ENCODE results near the gene PRPF40A.

Gene PRPF40A

DNA sequence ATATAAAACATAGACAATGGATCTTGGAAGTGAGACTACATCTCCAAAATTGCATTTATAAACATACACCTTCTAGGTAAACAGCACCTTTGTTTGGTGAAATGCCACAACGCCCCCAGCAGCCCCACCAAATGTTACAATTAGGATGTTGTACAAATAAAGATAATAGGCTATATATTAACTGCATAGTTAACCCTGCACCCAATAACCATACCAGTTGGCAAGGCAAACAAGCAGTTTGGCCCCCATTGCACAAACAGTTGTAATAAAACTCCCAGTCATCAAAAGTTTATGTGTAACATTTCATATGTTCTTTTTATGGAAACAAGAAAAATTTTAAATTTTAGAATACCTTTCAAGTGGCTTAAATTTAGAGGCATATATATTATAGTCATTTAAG, 67.3 kb downstream of the PRPF40A start:
- DNase-seq, result no peak

DNA sequence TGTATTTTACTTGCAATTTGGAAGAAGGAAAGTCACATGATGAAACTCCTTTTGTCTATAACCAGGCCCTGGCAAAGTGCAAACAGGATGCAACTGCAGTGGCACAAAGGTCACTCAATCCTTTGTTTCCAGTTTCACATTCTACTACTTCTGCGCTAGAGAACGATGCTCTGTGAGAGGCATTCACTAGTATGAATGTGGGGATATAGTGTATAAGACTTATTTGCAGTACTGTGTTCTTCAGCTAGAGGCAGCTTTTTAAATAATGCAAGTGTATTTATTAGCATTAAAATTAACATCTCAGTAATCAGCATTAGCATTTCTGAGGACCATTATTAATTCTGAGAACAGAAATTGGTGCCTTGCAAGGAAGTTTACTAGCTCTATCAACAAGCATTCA, 68.9 kb downstream of the PRPF40A start:
- no peak for DNase-seq

DNA sequence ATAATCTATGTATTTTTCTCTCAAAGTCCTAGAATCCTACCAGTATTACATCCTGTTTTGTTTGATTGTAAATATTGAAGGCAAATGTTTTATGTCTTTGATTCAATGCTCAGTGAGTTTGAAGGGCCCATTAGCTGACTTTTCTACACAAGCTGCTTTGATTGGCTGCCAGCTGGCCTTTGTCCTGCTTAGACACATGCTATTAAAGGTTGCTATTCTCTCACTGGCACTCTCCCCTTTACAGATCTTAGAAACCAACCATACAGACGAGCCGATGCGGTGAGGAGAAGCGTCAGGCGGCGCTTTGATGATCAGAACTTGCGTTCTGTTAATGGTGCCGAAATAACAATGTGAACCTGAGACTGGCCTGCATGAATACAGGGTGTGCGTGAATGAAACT, 69.7 kb downstream of the PRPF40A start:
- DNase-seq, result no peak

DNA sequence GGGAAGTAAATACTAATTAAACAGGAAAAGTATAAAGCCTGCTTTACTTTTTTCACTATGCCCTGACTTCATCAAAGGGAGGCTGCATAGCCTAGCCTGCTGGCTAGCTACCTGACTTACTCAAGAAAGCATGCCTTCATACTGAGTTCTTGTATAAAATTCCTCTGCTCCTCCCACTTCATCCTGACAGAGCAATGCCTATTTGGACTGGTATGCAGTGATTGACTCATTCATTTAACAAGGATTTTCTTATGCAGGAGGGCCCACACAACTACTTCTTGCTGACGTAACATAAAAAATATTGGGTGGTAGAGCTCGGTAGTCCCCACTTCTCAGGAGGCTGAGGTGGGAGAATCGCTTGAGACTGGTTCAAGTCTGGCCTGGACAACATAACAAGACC, 70.5 kb downstream of the PRPF40A start:
- DNase-seq, result no peak

DNA sequence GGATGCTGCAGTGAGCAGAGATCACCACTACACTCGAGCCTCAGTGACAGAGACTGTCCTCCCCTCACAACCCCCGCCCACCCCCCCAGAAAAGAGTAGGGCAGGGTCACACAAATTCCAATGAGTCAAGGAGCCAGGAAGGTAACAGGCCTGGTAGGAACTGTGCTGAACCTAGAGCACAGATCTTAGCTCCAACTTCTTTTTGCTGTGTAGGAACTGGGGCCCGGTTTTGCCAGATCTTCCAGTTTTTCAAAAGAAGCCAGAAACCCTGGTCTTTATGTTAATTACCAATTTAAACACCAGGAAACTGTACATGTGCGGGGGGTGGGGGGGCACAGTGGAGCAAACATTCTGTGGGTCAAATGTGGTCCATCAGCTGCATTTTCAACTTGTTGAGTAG, 71.0 kb downstream of the PRPF40A start:
- no peak for DNase-seq

DNA sequence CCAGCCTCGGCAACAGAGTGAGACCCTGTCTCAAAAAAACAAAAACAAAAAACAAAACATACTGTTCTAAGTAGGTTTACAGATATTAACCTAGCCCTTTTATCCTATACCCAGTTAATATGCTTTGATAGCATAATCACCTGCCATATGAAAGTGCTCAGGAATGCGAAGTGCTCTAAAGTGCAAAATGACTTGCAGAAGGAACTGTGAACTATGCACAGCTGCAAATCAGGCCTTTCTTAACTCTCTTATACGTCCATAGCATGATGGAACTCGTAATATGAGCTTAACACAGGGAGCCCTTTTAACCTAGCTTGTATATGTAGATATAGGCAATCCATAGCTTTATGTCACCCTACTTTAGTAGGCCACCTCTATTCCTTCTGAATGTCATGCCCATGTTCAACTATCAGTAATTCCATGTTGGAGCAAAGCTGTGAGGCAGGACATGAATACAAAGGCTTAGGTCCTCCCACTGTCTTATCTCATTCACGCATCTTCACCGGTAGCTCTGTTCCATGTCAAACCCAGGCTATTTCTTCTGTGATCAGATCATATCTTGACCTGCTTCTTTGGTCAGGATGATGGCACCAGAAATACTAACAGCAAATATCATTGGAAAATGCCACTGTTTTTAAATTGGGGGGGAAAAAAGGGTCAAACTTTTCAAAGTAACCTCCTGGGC, 72.9 kb downstream of the PRPF40A start:
- DNase-seq, result no peak

DNA sequence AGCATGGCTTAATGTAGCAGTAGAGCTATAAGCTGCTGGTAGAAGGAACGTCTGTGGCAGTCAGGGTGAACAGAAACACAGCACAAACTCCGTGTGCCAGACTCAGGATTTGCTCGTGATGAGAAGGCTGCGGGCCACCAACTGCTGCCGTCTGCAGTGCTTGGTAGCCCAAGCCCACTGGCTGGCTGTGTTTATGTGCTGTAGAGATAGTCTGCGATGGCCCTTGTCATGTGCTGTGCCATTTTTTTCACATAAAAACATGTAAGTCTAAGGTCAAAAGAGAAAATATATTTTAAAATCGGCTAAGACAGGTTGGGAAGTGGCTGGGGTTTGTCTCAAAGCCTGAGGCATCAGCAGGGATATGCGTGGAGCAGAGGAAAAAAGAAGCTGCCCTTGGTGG, 78.7 kb downstream of the PRPF40A start:
- DNase-seq, result no peak

DNA sequence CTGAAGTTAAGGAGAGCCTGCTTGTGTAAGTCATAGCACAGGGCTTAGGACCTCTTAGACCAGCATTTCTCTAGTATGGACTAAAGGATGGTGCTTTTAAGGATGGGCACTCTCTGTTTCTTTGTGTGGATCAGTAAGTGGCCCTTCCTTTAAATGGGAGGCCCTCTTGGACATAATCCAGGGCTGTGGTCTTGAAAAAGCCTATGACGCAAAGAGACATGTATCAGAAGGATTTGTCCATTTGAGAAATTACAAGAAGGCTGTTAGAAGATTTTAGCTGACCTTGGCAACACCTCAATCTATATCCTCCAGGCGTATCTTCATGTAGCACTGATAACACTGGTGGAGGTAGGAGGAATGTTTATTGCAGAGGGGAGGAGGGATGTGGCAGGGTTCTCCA, 79.2 kb downstream of the PRPF40A start:
- DNase-seq, result no peak

DNA sequence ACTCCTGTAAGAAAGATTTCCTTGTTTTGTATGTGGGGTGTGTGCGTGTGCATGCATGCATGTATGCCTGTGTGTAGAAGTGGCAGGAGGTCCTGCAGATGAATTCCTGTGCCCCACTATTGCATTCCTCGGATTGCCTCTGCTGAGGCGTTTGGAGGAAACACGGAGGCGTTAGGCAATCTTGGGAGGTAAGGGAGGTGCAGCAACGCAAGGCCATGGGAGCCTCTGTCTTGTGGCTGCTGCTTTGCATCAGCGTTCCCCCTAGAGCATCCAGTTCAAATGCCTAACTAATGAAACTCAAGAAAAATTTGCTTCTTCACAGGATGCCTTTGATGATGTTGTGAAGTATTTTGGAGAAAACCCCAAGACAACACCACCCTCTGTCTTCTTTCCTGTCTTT, 80.0 kb downstream of the PRPF40A start:
- no peak for DNase-seq

DNA sequence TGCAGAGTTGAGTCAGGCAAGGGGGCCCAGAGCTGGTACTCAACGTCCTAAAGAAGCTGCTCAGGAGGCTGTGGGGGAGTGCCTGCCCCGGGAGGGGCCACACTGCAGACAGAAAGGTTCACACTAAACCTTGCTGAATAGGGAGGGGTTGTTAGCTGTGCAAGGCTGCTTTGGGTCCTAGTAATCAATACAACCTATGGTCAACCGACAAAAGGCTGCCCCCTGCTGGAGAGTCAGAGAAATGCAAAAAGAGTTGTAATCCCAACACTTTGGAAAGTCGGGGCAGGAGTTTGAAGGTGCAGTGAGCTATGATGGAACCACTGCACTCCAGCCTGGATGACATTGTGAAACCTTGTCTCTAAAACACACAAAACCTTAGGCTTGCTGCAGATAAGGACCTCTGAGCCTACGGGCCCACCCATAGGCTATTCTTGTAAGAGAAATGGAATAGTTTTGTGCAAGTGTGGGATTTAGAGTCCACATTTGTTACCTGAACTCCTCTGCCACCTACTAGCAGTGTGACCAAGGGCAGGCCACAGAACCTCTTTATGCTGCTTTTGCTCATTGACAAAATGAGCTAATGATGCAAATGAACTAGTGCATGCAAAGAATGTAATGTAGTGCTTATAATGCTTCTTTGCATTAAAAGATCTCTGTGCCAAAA, 81.5 kb downstream of the PRPF40A start:
- peak; percentile 62 for DNase-seq

DNA sequence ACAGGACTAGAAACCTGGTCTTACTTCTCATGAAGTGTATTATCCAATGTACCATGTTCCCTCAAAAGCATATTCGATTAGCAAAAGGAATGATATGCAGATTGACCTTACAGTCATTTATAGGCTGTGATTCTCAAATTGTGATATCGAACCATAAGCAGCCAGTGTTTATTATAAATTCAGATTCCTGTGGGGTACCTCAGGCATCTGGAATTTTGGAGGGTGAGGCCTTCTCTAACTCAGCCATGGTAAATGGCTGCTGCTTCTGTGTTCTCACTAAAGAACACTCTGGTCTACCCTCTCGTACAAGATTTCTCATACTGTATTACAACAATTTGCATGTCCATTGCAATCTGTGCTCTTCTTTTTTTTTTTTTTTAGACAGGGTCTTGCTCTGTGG, 84.5 kb downstream of the PRPF40A start:
- no peak for DNase-seq

DNA sequence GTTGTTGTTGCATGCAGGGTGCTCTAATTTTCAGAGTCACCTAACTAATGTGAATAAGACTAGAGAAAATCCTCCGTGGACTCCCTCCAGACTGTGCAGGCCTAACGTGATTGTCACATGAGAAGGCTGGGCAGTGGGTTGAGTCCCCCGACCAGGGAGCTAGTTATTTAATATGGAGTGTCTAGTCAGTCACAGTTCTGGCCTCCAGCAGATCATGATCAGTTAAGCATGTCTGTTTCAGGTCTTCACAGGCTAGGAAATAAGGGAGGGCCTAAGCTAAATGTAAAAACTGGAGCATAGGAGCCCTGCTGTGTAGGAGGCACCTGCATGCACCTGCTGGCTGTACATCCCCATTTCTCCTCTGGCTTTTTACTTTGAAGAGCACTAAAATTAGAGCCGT, 86.8 kb downstream of the PRPF40A start:
- DNase-seq, result no peak

DNA sequence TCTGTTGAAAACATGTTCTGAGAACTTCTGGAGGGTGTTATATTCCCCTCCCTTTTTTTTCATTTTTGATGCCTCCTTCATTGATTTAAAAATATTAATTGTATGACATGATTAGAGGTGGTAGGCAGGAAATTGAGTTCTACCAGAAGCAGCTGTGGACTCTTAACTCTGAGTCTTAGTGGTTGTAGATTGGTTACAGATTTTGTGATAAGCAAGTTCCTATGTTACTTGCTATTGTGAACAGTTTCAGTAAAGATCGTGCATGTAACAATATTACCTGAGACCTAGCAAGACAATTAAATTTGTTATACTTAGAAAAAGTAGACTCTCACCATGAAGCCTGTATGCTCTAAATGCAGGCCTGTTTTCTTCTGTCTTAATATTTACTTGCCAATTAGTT, 88.1 kb downstream of the PRPF40A start:
- DNase-seq, result no peak

DNA sequence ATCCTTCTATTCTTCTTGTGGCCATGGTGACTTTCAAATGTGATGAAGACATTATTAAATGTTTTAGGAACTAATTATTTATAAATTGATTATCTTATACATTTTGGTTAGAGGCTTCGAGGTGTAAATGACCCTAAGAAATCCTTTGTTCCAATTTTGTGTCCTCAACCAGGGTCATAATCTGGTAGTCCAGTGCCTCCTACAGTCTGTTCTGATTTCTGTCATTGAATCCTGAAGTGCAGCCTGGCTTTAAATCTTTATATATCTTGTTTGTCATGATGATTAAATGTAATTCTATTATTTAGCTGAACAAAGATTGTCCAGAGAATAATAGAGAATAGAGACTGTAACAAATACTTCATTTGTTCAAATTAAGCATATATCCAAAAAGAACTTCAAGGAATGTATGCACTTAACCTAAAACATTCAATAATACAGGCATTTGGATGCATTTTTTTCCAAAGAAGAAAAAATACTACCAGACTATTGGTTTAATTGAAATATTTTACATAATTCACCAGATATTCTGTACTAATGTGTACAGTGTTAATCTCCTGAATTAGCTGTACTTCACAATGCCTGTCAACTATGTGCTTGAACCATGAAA, 89.8 kb downstream of the PRPF40A start:
- DNase-seq, result no peak

DNA sequence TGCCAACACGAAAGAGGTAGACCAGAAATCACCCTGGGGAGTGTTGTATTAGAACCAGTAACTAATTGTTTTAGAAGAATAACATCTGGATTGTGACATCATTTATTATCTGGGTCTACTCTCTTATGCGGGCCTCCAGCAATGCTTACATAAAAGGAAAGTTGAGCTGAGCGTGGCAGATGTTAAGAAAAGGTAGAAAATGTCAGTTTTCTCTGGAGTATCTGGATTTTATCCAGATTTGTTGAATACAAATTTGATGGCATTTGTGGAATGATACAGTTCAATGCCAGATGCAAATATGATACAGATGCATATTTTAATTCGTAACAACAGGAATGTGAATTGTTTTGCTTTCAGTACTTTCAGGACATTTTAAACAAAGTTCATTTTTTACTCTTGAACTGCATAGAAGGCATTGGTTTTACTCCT, 90.3 kb downstream of the PRPF40A start:
- DNase-seq, result no peak

DNA sequence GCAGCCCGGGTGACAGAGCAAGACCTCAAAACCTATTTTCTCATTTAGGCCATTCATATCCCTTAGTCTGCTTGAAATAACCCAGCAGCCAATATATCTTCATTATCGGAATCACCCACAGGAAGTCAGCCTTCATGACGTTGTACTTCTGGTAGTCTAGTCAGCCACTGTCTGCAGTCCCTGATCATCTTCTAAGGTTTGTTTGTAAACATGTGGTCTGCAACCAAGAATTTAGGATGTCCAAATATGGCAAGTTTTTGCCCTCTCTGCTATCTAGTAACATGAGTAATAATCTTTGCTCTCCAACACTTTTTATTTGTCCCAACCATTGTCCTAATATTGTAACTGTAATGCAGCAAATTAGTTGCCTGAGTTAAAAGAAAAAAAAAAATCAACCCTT, 92.5 kb downstream of the PRPF40A start:
- no peak for DNase-seq

DNA sequence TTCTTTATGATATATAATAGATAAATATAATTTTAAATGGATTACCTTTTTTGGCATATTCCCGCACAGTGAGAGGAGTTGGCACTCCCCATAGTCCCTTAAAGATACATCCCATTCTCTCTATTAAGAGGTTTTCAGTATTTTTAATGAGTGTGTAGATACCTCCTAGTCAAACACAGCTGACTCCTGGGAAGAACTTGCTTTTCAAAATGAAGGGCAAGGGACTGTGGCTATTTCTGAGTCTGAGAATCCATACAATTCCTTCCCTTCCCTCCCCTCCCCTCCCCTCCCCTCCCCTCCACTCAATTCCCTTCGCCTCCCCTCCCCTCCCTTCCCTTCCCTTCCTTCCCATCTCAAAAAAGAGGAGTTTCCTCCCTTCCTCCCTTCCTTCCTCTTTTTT, 93.5 kb downstream of the PRPF40A start:
- DNase-seq, result no peak

DNA sequence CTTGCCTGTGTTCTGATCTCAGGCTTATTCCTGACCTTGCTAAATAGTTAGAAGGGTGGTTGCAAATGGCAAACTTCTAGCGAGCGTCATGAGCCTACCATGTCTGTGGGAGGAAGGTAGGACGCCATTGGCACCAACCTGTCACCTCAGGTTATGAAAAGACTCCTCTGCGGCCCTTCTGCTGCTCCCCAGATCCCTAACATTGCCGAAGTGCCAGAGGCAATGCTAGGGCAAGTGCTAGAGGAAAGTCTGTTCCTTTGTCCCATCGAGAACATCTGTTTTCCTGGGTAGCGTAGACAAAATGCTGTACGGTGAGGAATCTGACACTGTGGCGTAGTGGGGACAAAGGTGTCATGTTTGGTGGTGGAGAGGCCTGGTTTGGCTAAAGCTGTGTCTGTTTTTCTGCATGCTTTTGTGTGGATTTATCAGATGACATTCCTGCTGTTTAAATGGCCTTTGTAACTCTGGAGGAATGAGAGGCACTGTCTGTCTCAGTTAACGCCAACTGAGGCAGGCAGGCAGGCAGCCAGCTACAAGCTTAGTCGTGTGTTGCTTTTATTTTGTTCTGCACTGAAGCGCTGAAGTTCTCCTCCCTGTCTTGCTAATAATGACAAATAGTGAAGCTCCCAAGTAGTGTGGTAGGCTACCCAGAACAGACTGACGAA, 94.1 kb downstream of the PRPF40A start:
- no peak for DNase-seq

DNA sequence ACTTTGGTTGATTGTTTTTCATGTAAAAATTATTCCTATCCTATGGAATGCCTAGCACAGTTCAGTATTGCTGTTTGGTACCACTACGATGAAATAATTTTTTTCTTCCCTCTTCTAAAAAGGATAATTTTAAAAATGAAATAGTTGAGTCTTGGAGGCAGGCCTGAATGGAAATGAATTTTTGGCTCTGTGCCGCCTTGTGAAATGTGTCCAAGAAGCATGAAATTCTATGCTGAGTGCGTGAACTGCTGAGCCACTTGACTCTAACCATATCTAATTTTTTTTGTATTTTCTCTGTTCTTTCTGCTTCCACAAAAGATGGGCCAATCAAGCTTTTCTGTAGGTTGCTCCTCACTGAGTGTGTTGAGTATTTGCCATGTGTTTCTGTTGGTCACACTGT, 95.0 kb downstream of the PRPF40A start:
- no peak for DNase-seq

DNA sequence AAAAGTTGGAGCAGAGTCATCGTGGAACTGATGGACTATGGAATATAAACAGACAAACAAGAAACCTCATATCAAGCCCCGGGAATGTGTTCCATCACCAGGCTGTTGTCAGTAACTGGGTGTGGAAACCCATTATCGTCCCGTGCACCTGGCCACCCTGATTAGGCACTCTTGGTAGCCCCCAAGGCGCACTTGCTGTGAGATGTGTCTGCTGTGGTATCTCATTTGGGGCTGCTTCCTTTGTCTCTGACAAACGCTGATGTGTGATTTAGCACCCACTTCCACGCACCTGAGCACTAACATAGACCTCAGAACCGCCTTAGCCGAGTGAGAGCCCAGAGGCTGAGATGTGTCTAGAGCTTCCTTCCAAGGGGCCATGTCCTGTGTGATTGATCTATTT, 96.3 kb downstream of the PRPF40A start:
- no peak for DNase-seq

DNA sequence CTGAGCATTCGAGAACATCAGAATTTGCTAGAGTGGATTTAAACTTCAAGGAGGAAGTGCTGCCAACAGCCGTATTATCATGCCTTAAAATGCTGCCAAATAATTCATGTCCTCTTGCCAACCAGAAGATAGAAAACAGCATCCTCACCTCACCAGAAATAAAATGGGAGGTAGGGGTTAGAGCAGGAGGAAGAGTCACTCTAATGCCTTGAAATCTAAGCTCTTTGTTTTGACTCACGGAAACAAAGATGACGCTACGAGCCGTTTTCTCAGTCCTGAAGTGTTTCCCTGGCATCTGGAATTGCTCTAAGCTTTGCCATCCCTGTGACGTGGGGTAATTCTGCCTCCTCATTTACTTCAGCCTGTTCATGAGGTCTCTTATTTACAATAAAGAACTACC, 97.1 kb downstream of the PRPF40A start:
- no peak for DNase-seq

DNA sequence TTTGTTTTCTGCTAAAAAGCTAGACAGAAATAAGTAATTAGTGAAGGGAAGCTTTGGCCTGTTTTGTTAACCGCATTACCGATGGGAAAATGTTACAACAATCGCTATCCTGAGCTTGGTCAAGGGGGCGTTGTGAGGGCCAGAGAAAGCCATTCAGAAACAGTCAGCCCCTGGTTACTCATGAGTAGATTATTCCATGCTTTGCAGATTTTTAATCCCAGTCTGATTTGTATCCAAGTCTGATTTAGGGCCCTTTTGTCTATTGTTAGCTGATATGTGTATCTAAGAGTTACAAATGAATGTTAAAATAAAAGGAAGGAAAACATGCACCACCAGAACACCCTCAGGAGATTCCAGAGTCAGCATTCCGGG, 99.1 kb downstream of the PRPF40A start:
- no peak for DNase-seq

DNA sequence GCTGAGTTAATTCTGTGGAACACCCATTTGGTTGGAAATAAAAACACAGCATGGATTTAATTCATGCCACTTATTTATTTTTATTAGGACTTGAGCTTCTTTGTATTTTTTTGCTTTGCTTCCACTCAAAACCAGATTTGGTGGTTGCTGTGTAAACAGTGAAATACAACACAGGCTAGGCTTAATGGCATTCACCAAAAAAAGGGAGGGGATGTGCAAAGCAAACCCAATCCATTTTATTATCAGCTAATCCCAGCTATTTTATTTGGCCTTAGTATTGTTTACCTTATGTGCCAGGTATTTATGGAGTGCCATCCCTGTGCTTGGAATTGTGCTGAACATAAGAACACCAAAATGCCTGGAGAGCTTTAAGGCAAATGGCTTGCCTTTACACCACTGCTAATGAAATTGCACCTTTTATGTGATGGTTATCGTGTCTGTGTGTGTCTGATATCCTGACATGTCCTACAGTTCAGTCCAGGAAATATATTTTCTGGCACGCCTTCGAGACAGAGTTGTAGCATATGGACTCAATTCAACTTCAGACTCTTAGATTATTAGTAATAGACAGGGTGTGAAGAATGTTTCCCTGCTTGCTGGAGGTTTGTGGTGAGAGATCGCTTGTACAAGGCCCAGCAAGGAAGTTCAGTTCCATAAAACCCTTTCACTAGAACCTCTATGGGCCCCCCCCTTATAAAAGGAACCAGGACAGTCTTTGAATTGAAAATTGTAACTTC, 99.6 kb downstream of the PRPF40A start:
- DNase-seq, result no peak

Measured in T-helper 9 cell (primary cell).